Aorta (tissue), 5 donors: ENCODE measurements around the gene ERCC6L. TPM values are rescaled to one million over a fixed set of nuclear protein-coding genes. Genes with fewer than 3 reads are reported as not detected.
"Not testable (repeated sequence)": the region's sequence is repeated elsewhere in the genome, so short reads cannot be mapped to it uniquely, and the experiment has no call there.

Source experiments
- ATAC-seq: fragments of 200-7000 bp; cut with Tn5 transposase; one replicate; pipeline ENCODE4 v1.9.1; 2022; ENCODE audit warnings: moderate library complexity; ENCODE audit not compliant: low FRiP score
- DNase-seq, 2 donors: peaks; one replicate each; pipeline ENCODE4 v3.0.0-alpha.2; 2020
- H3K27ac ChIP-seq, 2 donors: one replicate each; pipeline ENCODE4 v1.5.1; 2013; ENCODE audit warnings: low read length in 2 of 2, mild to moderate bottlenecking in 2 of 2, moderate library complexity in 2 of 2, control low read depth in 1 of 2, inconsistent platforms in 1 of 2, low read depth in 1 of 2
- H3K27me3 ChIP-seq, 2 donors: one replicate each; pipeline ENCODE4 v1.6.1; 2013; ENCODE audit warnings: control low read depth in 1 of 2, low read length in 1 of 2, mild to moderate bottlenecking in 1 of 2, moderate library complexity in 1 of 2; ENCODE audit not compliant: insufficient read depth in 2 of 2, control insufficient read depth in 1 of 2
- H3K36me3 ChIP-seq, 2 donors: one replicate each; pipeline ENCODE4 v1.6.1; 2013; ENCODE audit warnings: control low read depth in 1 of 2, low read length in 1 of 2, mild to moderate bottlenecking in 1 of 2; ENCODE audit not compliant: insufficient read depth in 2 of 2, control insufficient read depth in 1 of 2
- H3K4me1 ChIP-seq, 2 donors: one replicate each; pipeline ENCODE4 v1.6.1; 2013; ENCODE audit warnings: low read length in 2 of 2, control low read depth in 1 of 2, mild to moderate bottlenecking in 1 of 2, moderate library complexity in 1 of 2; ENCODE audit not compliant: insufficient read depth in 2 of 2, control insufficient read depth in 1 of 2
- H3K4me3 ChIP-seq, 2 donors: one replicate each; pipeline ENCODE4 v1.5.1; 2013; ENCODE audit warnings: low read length in 2 of 2, control low read depth in 1 of 2, mild to moderate bottlenecking in 1 of 2
- H3K9me3 ChIP-seq: one replicate; pipeline ENCODE4 v1.6.1; 2013; ENCODE audit warnings: mild to moderate bottlenecking, low read length; ENCODE audit not compliant: control insufficient read depth
- WGBS, 2 donors: extraction: QIAGEN DNeasy Blood & Tissue Kit; methylation state at CpG; one replicate each; pipeline ENCODE4 v1.1.7; 2013; 5-methylcytosine and 5-hydroxymethylcytosine counted together
- intact Hi-C, 2 donors: fragments of 100-400 bp; cut with DNase I; formaldehyde crosslinking; loops; one replicate each; pipeline versions ENCODE4 v1.14.2 to v1.15.0; 2022
- polyA plus RNA-seq, 2 donors: library from polyadenylated mRNA; stranded (reverse); fragments of 200-250 nt; gene quantifications; one replicate each; pipeline ENCODE4 v1.2.3, GENCODE V29; 2013
- total RNA-seq, 2 donors: library from RNA; stranded (reverse); fragmentation: NEBNext Ultra II Directional; extraction: Animal tissue kit (Norgen Biotek cat#: 25700); gene quantifications; one replicate each; pipeline ENCODE4 v1.2.1, GENCODE V29; 2021
- donor health status: healthy with polysubstance abuse.
- donor health status: Bipolar disorder and iron deficiency.
- donor health status: DM: no; HTN: no; CAD: no.
- donor health status: DM: no; HTN: no; CAD: no.
- donor health status: DM: yes; HTN: yes; CAD: no.

Gene ERCC6L
- total and polyA plus RNA-seq, 4 donors: 0.13 to 0.15 TPM; not detected in 2

- DNase-seq (no peak), ATAC-seq (no peak)
- Histone ChIP-seq H3K9me3 (no peaks in the 10 kb centered on the region), H3K27me3 (no peaks in the 10 kb centered on the region), H3K36me3 (no peaks in the 10 kb centered on the region), H3K4me1 (no peaks in the 10 kb centered on the region), H3K4me3 (no peak overlapping the region), H3K27ac (no peak overlapping the region)
- intact Hi-C loops: no loop called here
- WGBS, 2 donors: 16 to 34% methylated on average over 6 of the region's 6 CpGs
Observed at GRCh38 chrX:72238183-72238582, 644 bp downstream of the ERCC6L start.

- WGBS, 2 donors: 75 to 78% methylated on average over 4 of the region's 4 CpGs
- H3K36me3 ChIP-seq: no peaks in the 10 kb centered on the region
- intact Hi-C loops: no loop called here
- H3K4me1 ChIP-seq: no peaks in the 10 kb centered on the region
- no peaks in the 10 kb centered on the region for H3K27me3 ChIP-seq
- H3K27ac ChIP-seq: no peak overlapping the region
- H3K9me3 ChIP-seq: no peaks in the 10 kb centered on the region
- DNase-seq: no peak
- ATAC-seq: no peak
- no peak overlapping the region for H3K4me3 ChIP-seq
Observed at GRCh38 chrX:72236841-72237240, 2.0 kb downstream of the ERCC6L start.

GRCh38 chrX:72230290-72230689 is 8.5 kb downstream of the ERCC6L start:
- Histone ChIP-seq H3K27me3 (no peaks in the 10 kb centered on the region), H3K36me3 (no peaks in the 10 kb centered on the region), H3K9me3 (no peaks in the 10 kb centered on the region), H3K4me1 (no peaks in the 10 kb centered on the region), H3K27ac (no peak overlapping the region), H3K4me3 (no peak overlapping the region)
- DNase-seq (no peak), ATAC-seq (no peak)
- 89 to 100% methylated on average over 3 of the region's 3 CpGs for WGBS, 2 donors
- intact Hi-C loops: no loop called here

- H3K27me3 ChIP-seq, H3K4me1 ChIP-seq, H3K27ac ChIP-seq, ATAC-seq, DNase-seq, H3K36me3 ChIP-seq, H3K4me3 ChIP-seq, intact Hi-C loops, H3K9me3 ChIP-seq: not testable (repeated sequence)
- WGBS, 2 donors: 93 to 100% methylated on average over 3 of the region's 3 CpGs
Observed at GRCh38 chrX:72220375-72220774, 18.5 kb downstream of the ERCC6L start.

GRCh38 chrX:72216973-72217372 is 21.9 kb downstream of the ERCC6L start:
- Histone ChIP-seq H3K36me3 (no peaks in the 10 kb centered on the region), H3K27ac (no peak overlapping the region), H3K4me1 (no peaks in the 10 kb centered on the region), H3K4me3 (no peak overlapping the region), H3K27me3 (no peaks in the 10 kb centered on the region), H3K9me3 (no peaks in the 10 kb centered on the region)
- DNase-seq (no peak), ATAC-seq (no peak)
- 4 to 42% methylated on average over 1 of the region's 1 CpG for WGBS, 2 donors
- intact Hi-C loops: no loop called here

GRCh38 chrX:72208126-72208800 is 30.6 kb downstream of the ERCC6L start:
- intact Hi-C loops: no loop called here
- no peak for DNase-seq
- no peaks in the 10 kb centered on the region for H3K4me1 ChIP-seq
- no peak overlapping the region for H3K4me3 ChIP-seq
- H3K27ac ChIP-seq: no peak overlapping the region
- no peaks in the 10 kb centered on the region for H3K36me3 ChIP-seq
- H3K27me3 ChIP-seq: no peaks in the 10 kb centered on the region
- WGBS, 2 donors: 59 to 69% methylated on average over 4 of the region's 4 CpGs
- H3K9me3 ChIP-seq: no peaks in the 10 kb centered on the region
- no peak for ATAC-seq

GRCh38 chrX:72207366-72207765 is 31.5 kb downstream of the ERCC6L start:
- 91 to 95% methylated on average over 4 of the region's 4 CpGs for WGBS, 2 donors
- no peaks in the 10 kb centered on the region for H3K9me3 ChIP-seq
- ATAC-seq: no peak
- H3K4me1 ChIP-seq: no peaks in the 10 kb centered on the region
- H3K36me3 ChIP-seq: no peaks in the 10 kb centered on the region
- H3K4me3 ChIP-seq: no peak overlapping the region
- intact Hi-C loops: no loop called here
- no peaks in the 10 kb centered on the region for H3K27me3 ChIP-seq
- H3K27ac ChIP-seq: no peak overlapping the region
- no peak for DNase-seq

GRCh38 chrX:72205706-72206105 is 33.1 kb downstream of the ERCC6L start:
- no peak for ATAC-seq
- Histone ChIP-seq H3K4me1 (no peaks in the 10 kb centered on the region), H3K4me3 (no peak overlapping the region), H3K9me3 (no peaks in the 10 kb centered on the region), H3K27me3 (no peaks in the 10 kb centered on the region), H3K27ac (no peak overlapping the region), H3K36me3 (no peaks in the 10 kb centered on the region)
- no peak for DNase-seq
- intact Hi-C loops: no loop called here
- WGBS, 2 donors: 86 to 97% methylated on average over 2 of the region's 2 CpGs

GRCh38 chrX:72203421-72203820 is 35.4 kb downstream of the ERCC6L start:
- no peaks in the 10 kb centered on the region for H3K9me3 ChIP-seq
- H3K4me3 ChIP-seq: no peak overlapping the region
- H3K27me3 ChIP-seq: no peaks in the 10 kb centered on the region
- H3K36me3 ChIP-seq: no peaks in the 10 kb centered on the region
- intact Hi-C loops: no loop called here
- H3K4me1 ChIP-seq: no peaks in the 10 kb centered on the region
- DNase-seq (no peak), ATAC-seq (no peak)
- H3K27ac ChIP-seq: no peak overlapping the region
- 68 to 93% methylated on average over 6 of the region's 6 CpGs for WGBS, 2 donors
